HEK293 (cell line): ENCODE data around the gene MRPS2.

ENCODE experiments used
- KLF9 ChIP-seq: fragments of 450-650 bp; formaldehyde crosslinking; IDR thresholded peaks from 2 replicates; pipeline ENCODE4 v1.5.1; 2016; ENCODE audit warnings: missing biosample characterization, missing genetic modification characterization, low read depth
- ZBTB44 ChIP-seq: fragments of 450-650 bp; IDR thresholded peaks from 2 replicates; pipeline ENCODE4 v1.5.1; 2018; ENCODE audit warnings: missing biosample characterization, mild to moderate bottlenecking, missing genetic modification characterization
- ZBTB8A ChIP-seq: fragments of 450-650 bp; formaldehyde crosslinking; IDR thresholded peaks from 2 replicates; pipeline ENCODE4 v1.5.1; 2016; ENCODE audit warnings: missing biosample characterization, missing genetic modification characterization
- ZNF132 ChIP-seq: fragments of 450-650 bp; formaldehyde crosslinking; IDR thresholded peaks from 2 replicates; pipeline ENCODE4 v1.5.1; 2017; ENCODE audit warnings: missing biosample characterization, missing genetic modification characterization, borderline replicate concordance
- ZNF274 ChIP-seq, 2 experiments: fragments of 200-500 bp in 1 of 2; fragments of 450-650 bp in 1 of 2; sonication (Bioruptor generic) in 1 of 2; formaldehyde crosslinking in 1 of 2; IDR thresholded peaks; 2 replicates each; pipeline versions ENCODE4 v1.5.1 to v1.6.1; 2014 to 2016; ENCODE audit warnings: borderline replicate concordance in 1 of 2, inconsistent platforms in 1 of 2, low read length in 1 of 2, missing biosample characterization in 1 of 2, missing genetic modification characterization in 1 of 2
- ZNF335 ChIP-seq: fragments of 450-650 bp; formaldehyde crosslinking; conservative IDR thresholded peaks from 2 replicates; pipeline ENCODE4 v1.5.1; 2016; ENCODE audit warnings: missing biosample characterization, missing genetic modification characterization
- ZNF362 ChIP-seq: fragments of 450-650 bp; formaldehyde crosslinking; IDR thresholded peaks from 2 replicates; pipeline ENCODE4 v1.5.1; 2016; ENCODE audit warnings: missing biosample characterization, missing genetic modification characterization
- ZNF629 ChIP-seq: fragments of 450-650 bp; formaldehyde crosslinking; IDR thresholded peaks from 2 replicates; pipeline ENCODE4 v1.5.1; 2017; ENCODE audit warnings: missing biosample characterization, missing genetic modification characterization
- ZNF677 ChIP-seq: fragments of 450-650 bp; IDR thresholded peaks from 2 replicates; pipeline ENCODE4 v1.5.0; 2018; ENCODE audit warnings: missing biosample characterization, mild to moderate bottlenecking, missing genetic modification characterization, moderate library complexity
- ZNF785 ChIP-seq: fragments of 450-650 bp; formaldehyde crosslinking; IDR thresholded peaks from 2 replicates; pipeline ENCODE4 v1.5.1; 2016; ENCODE audit warnings: missing biosample characterization, missing genetic modification characterization
- TF ChIP-seq, protein P1 (sequence below): fragments of 450-650 bp; formaldehyde crosslinking; IDR thresholded peaks from 2 replicates; pipeline ENCODE4 v1.5.1; 2016; ENCODE audit warnings: missing biosample characterization, missing genetic modification characterization
- TF ChIP-seq, protein P2 (sequence below): fragments of 450-650 bp; formaldehyde crosslinking; IDR thresholded peaks from 2 replicates; pipeline ENCODE4 v1.5.1; 2016; ENCODE audit warnings: missing biosample characterization, missing genetic modification characterization
- TF ChIP-seq, protein P3 (sequence below): fragments of 450-650 bp; formaldehyde crosslinking; IDR thresholded peaks from 2 replicates; pipeline ENCODE4 v1.5.1; 2016; ENCODE audit warnings: missing biosample characterization, missing genetic modification characterization
- TF ChIP-seq, protein P4 (sequence below): fragments of 450-650 bp; formaldehyde crosslinking; IDR thresholded peaks from 2 replicates; pipeline ENCODE4 v1.5.1; 2016; ENCODE audit warnings: missing biosample characterization, missing genetic modification characterization

DNA sequence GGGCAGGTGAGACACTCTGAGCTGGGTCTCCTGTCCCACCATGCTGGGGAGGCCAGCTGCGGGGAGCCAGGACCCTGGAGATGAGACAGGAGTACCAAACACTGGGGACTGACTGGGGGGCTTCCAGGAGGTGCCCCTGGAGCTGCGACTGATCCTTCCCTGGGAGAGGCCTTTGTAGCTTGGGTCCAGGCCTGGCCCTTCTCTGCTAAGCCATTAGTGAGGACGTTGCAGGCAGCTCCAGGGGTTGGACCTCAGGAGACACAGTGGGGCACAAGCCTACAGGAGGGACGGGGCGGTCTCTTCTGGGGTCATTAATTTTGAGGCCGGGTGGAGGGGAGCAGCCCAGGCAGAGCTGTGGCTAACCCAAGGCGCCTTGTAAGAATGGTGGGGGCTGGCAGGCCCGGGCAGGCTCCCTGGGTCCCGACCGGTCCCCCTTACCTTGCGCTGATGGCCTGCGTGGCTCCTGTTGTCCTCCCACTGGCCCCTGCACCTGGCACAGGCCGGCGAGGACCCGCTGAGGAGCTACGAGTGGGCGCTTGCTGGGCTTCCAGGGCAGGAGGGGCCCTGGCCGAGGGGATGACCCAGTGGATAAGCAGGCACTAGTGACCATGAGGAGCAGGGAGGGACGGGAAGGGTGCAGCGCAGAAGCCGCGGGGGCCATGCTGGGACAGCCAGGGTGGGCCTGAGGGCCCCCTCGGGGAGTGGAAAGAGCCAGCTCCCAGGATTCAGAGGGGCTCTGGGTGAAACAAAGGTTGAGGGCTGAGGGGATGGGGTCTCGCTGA lies 5.1 kb downstream of the MRPS2 start:
- TF ChIP-seq ZNF132 (tag by site-specific recombination): no peak
- TF ChIP-seq, protein P1, sequence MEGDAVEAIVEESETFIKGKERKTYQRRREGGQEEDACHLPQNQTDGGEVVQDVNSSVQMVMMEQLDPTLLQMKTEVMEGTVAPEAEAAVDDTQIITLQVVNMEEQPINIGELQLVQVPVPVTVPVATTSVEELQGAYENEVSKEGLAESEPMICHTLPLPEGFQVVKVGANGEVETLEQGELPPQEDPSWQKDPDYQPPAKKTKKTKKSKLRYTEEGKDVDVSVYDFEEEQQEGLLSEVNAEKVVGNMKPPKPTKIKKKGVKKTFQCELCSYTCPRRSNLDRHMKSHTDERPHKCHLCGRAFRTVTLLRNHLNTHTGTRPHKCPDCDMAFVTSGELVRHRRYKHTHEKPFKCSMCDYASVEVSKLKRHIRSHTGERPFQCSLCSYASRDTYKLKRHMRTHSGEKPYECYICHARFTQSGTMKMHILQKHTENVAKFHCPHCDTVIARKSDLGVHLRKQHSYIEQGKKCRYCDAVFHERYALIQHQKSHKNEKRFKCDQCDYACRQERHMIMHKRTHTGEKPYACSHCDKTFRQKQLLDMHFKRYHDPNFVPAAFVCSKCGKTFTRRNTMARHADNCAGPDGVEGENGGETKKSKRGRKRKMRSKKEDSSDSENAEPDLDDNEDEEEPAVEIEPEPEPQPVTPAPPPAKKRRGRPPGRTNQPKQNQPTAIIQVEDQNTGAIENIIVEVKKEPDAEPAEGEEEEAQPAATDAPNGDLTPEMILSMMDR (tag by site-specific recombination): no peak
- TF ChIP-seq ZBTB8A (tag by site-specific recombination): no peak
- no peak for TF ChIP-seq ZNF335 (tag by site-specific recombination)
- TF ChIP-seq ZBTB44: no peak
- no peak for TF ChIP-seq ZNF629 (tag by site-specific recombination)
- no peak for TF ChIP-seq ZNF785 (tag by site-specific recombination)
- no peak for TF ChIP-seq ZNF362 (tag by site-specific recombination)
- TF ChIP-seq ZNF274 (IDR thresholded peaks at IDR 0.05; ENCODE audit: low read length): no peak
- TF ChIP-seq ZNF274 (tag by site-specific recombination; IDR thresholded peaks at IDR 0.05; ENCODE audit: borderline replicate concordance): no peak
- TF ChIP-seq ZNF677 (tag by site-specific recombination): no peak
- TF ChIP-seq, protein P2, sequence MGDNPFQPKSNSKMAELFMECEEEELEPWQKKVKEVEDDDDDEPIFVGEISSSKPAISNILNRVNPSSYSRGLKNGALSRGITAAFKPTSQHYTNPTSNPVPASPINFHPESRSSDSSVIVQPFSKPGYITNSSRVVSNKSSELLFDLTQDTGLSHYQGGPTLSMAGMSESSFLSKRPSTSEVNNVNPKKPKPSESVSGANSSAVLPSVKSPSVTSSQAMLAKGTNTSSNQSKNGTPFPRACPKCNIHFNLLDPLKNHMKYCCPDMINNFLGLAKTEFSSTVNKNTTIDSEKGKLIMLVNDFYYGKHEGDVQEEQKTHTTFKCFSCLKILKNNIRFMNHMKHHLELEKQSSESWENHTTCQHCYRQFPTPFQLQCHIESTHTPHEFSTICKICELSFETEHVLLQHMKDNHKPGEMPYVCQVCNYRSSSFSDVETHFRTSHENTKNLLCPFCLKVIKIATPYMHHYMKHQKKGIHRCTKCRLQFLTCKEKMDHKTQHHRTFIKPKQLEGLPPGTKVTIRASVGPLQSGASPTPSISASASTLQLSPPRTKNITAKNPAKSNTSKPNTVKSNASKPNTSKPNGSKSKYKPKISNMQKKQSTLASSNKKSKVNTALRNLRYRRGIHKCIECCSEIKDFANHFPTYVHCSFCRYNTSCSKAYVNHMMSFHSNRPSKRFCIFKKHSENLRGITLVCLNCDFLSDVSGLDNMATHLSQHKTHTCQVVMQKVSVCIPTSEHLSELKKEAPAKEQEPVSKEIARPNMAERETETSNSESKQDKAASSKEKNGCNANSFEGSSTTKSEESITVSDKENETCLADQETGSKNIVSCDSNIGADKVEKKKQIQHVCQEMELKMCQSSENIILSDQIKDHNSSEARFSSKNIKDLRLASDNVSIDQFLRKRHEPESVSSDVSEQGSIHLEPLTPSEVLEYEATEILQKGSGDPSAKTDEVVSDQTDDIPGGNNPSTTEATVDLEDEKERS (tag by site-specific recombination): no peak
- TF ChIP-seq, protein P3, sequence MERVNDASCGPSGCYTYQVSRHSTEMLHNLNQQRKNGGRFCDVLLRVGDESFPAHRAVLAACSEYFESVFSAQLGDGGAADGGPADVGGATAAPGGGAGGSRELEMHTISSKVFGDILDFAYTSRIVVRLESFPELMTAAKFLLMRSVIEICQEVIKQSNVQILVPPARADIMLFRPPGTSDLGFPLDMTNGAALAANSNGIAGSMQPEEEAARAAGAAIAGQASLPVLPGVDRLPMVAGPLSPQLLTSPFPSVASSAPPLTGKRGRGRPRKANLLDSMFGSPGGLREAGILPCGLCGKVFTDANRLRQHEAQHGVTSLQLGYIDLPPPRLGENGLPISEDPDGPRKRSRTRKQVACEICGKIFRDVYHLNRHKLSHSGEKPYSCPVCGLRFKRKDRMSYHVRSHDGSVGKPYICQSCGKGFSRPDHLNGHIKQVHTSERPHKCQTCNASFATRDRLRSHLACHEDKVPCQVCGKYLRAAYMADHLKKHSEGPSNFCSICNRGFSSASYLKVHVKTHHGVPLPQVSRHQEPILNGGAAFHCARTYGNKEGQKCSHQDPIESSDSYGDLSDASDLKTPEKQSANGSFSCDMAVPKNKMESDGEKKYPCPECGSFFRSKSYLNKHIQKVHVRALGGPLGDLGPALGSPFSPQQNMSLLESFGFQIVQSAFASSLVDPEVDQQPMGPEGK: no peak
- TF ChIP-seq KLF9 (tag by site-specific recombination): no peak
- TF ChIP-seq, protein P4, sequence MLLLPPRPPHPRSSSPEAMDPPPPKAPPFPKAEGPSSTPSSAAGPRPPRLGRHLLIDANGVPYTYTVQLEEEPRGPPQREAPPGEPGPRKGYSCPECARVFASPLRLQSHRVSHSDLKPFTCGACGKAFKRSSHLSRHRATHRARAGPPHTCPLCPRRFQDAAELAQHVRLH: no peak
